Upper lobe of left lung (tissue), 4 donors: Measurements from ENCODE around the gene PCSK2.

ENCODE experiments used
- CTCF ChIP-seq, 6 experiments: fragments of 450-650 bp in 4 of 6; fragments of 200-600 bp in 2 of 6; sonication (generic) in 2 of 6; IDR thresholded peaks; one replicate each; pipeline ENCODE4 v1.5.1; 2016 to 2019; ENCODE audit warnings: antibody characterized with exemption in 6 of 6
- POLR2A ChIP-seq, 4 donors: fragments of 450-650 bp; IDR thresholded peaks; one replicate each; pipeline ENCODE4 v1.5.1; 2016 to 2017; ENCODE audit warnings: antibody characterized with exemption in 4 of 4, mild to moderate bottlenecking in 2 of 4
- POLR2AphosphoS5 ChIP-seq, 2 donors: sonication (generic); formaldehyde crosslinking; IDR thresholded peaks; one replicate each; pipeline ENCODE4 v1.5.1; 2017; ENCODE audit warnings: antibody characterized with exemption in 2 of 2

- TF ChIP-seq CTCF (IDR thresholded peaks at IDR 0.05) (no peak), POLR2A (IDR thresholded peaks at IDR 0.05) (no peak), POLR2AphosphoS5 (IDR thresholded peaks at IDR 0.05) (no peak)
These were observed 275.3 kb downstream of the PCSK2 start for GRCh38 chr20:17502105-17502504.
